SK-N-SH (cell line): ENCODE data around the gene NME2. TPM values are rescaled to one million over a fixed set of nuclear protein-coding genes. Genes with fewer than 3 reads are reported as not detected.

Experiments used
- CTCF ChIA-PET: fragments of 300-600, 350-600 bp; formaldehyde crosslinking; extraction: SDS; loops from one replicate; lab custom pipeline; 2021; lab: Yijun Ruan, JAX
- POLR2A ChIA-PET: fragments of 350-600 bp; sonication (Branson Sonifier 250); formaldehyde crosslinking; extraction: SDS; loops from one replicate; lab custom pipeline; 2020; ENCODE audit warnings: antibody characterized with exemption, inconsistent platforms; lab: Yijun Ruan, JAX
- DNase-seq: peaks from one replicate; pipeline ENCODE4 v3.0.0; 2012
- H2AFZ ChIP-seq: fragments of 200-600 bp; sonication (generic); 2 replicates; pipeline ENCODE4 v1.8.1; 2016; ENCODE audit warnings: antibody characterized with exemption, mild to moderate bottlenecking, low read depth
- H3F3A ChIP-seq: fragments of 200-600 bp; sonication (generic); replicated peaks from 2 replicates; pipeline ENCODE3; 2016; ENCODE audit warnings: antibody characterized with exemption, mild to moderate bottlenecking; ENCODE audit not compliant: insufficient read depth
- H3K27ac ChIP-seq, 2 experiments: fragments of 200-500 bp in 1 of 2; fragments of 200-600 bp in 1 of 2; sonication (Bioruptor generic) in 1 of 2; sonication (generic), shearing (Covaris generic) in 1 of 2; 2 replicates each; pipeline versions ENCODE4 v1.5.1 to v1.6.1; 2014 to 2016; ENCODE audit warnings: low read depth in 2 of 2, inconsistent platforms in 1 of 2, low read length in 1 of 2, mild to moderate bottlenecking in 1 of 2, mixed read lengths in 1 of 2
- H3K27me3 ChIP-seq: fragments of 200-600 bp; sonication (generic), shearing (Covaris generic); 2 replicates; pipeline ENCODE4 v1.6.1; 2016; ENCODE audit warnings: mixed run types; ENCODE audit not compliant: insufficient read depth
- H3K36me3 ChIP-seq, 2 experiments: fragments of 200-500 bp in 1 of 2; fragments of 200-600 bp in 1 of 2; sonication (Bioruptor generic) in 1 of 2; sonication (generic) in 1 of 2; replicated peaks in 1 of 2; 2 replicates each; pipeline versions ENCODE3 to v1.5.1; 2014 to 2016; ENCODE audit warnings: low read length in 1 of 2, mild to moderate bottlenecking in 1 of 2; ENCODE audit not compliant: insufficient read depth in 2 of 2, control insufficient read depth in 1 of 2
- H3K4me1 ChIP-seq, 2 experiments: fragments of 200-500 bp in 1 of 2; fragments of 200-600 bp in 1 of 2; sonication (Bioruptor generic) in 1 of 2; sonication (generic), shearing (Covaris generic) in 1 of 2; 2 replicates each; pipeline versions ENCODE4 v1.5.1 to v1.6.1; 2014 to 2016; ENCODE audit warnings: low read depth in 1 of 2, low read length in 1 of 2, mixed run types in 1 of 2; ENCODE audit not compliant: insufficient read depth in 2 of 2, control insufficient read depth in 1 of 2
- H3K4me2 ChIP-seq: fragments of 200-600 bp; sonication (generic), shearing (Covaris generic); 2 replicates; pipeline ENCODE4 v1.6.1; 2017; ENCODE audit warnings: mixed run types
- H3K4me3 ChIP-seq, 2 experiments: fragments of 200-500 bp in 1 of 2; fragments of 200-600 bp in 1 of 2; sonication (Bioruptor generic) in 1 of 2; sonication (generic), shearing (Covaris generic) in 1 of 2; 2 replicates each; pipeline versions ENCODE4 v1.5.1 to v1.8.1; 2014 to 2016; ENCODE audit warnings: low read depth in 2 of 2, inconsistent platforms in 1 of 2, low read length in 1 of 2, mild to moderate bottlenecking in 1 of 2, mixed read lengths in 1 of 2, moderate library complexity in 1 of 2
- H3K79me2 ChIP-seq: fragments of 200-600 bp; sonication (generic); 2 replicates; pipeline ENCODE4 v1.8.1; 2017; ENCODE audit warnings: mild to moderate bottlenecking; ENCODE audit not compliant: insufficient read depth
- H3K9ac ChIP-seq: fragments of 200-600 bp; sonication (generic); 2 replicates; pipeline ENCODE4 v1.6.1; 2017; ENCODE audit warnings: mixed run types
- H3K9me2 ChIP-seq: fragments of 200-600 bp; sonication (generic); 2 replicates; pipeline ENCODE4 v1.6.1; 2017; ENCODE audit warnings: mixed run types
- H3K9me3 ChIP-seq: fragments of 200-600 bp; sonication (generic); 2 replicates; pipeline ENCODE4 v1.6.1; 2017; ENCODE audit warnings: mixed run types, mild to moderate bottlenecking, moderate library complexity
- H4K20me1 ChIP-seq: fragments of 200-600 bp; sonication (generic); 2 replicates; pipeline ENCODE4 v1.6.1; 2017; ENCODE audit warnings: mild to moderate bottlenecking, mixed run types; ENCODE audit not compliant: insufficient read depth
- CHD2 ChIP-seq: fragments of 150-350 bp; IDR thresholded peaks from 2 replicates; pipeline ENCODE4 v1.6.1; 2018; ENCODE audit warnings: low read length; ENCODE audit not compliant: partially characterized antibody
- CTCF ChIP-seq: fragments of 200-600 bp; sonication (generic); IDR thresholded peaks from 2 replicates; pipeline ENCODE4 v1.6.1; 2017; ENCODE audit warnings: antibody characterized with exemption, mild to moderate bottlenecking, moderate library complexity
- ELF1 ChIP-seq: IDR thresholded peaks from 2 replicates; pipeline ENCODE4 v1.4.0; 2012
- FOXJ3 ChIP-seq: sonication (generic); formaldehyde crosslinking; IDR thresholded peaks from 2 replicates; pipeline ENCODE4 v1.5.1; 2020; ENCODE audit warnings: mild to moderate bottlenecking, missing genetic modification reagents
- FOXM1 ChIP-seq: IDR thresholded peaks from 2 replicates; pipeline ENCODE4 v1.4.0; 2012; ENCODE audit warnings: low read depth, mild to moderate bottlenecking
- GATA2 ChIP-seq: sonication (generic); formaldehyde crosslinking; IDR thresholded peaks from 2 replicates; pipeline ENCODE4 v1.5.0; 2020; ENCODE audit warnings: mild to moderate bottlenecking, missing genetic modification reagents
- IRF3 ChIP-seq: fragments of 150-350 bp; IDR thresholded peaks from 2 replicates; pipeline ENCODE4 v1.6.1; 2016; ENCODE audit warnings: mild to moderate bottlenecking, low read depth, low read length
- MAX ChIP-seq: IDR thresholded peaks from 2 replicates; pipeline ENCODE4 v1.4.0; 2012; ENCODE audit warnings: low read depth
- NFIC ChIP-seq: IDR thresholded peaks from 2 replicates; pipeline ENCODE4 v1.4.0; 2012; ENCODE audit warnings: borderline replicate concordance
- PBX3 ChIP-seq: IDR thresholded peaks from 2 replicates; pipeline ENCODE4; 2012
- POLR2AphosphoS5 ChIP-seq: IDR thresholded peaks from 2 replicates; pipeline ENCODE4 v1.6.1; 2012; ENCODE audit warnings: low read depth, low read length
- RAD21 ChIP-seq: IDR thresholded peaks from 2 replicates; pipeline ENCODE4 v1.6.1; 2012; ENCODE audit warnings: mild to moderate bottlenecking, low read length
- REST ChIP-seq: IDR thresholded peaks from 2 replicates; pipeline ENCODE4 v1.6.1; 2012; ENCODE audit warnings: mild to moderate bottlenecking, low read depth, low read length, moderate library complexity
- SMC3 ChIP-seq: IDR thresholded peaks from 2 replicates; pipeline ENCODE4 v1.6.1; 2012; ENCODE audit warnings: low read depth, low read length, improper control_type of control experiment
- USF1 ChIP-seq: IDR thresholded peaks from 2 replicates; pipeline ENCODE4 v1.4.0; 2012; ENCODE audit warnings: low read depth, borderline replicate concordance
- USF2 ChIP-seq: fragments of 150-350 bp; IDR thresholded peaks from 2 replicates; pipeline ENCODE4 v1.6.1; 2017; ENCODE audit warnings: antibody characterized with exemption, low read length, low read depth, borderline replicate concordance
- YY1 ChIP-seq: IDR thresholded peaks from 2 replicates; pipeline ENCODE4 v1.4.0; 2012; ENCODE audit warnings: low read depth, mild to moderate bottlenecking
- ZBTB33 ChIP-seq: IDR thresholded peaks from 2 replicates; pipeline ENCODE4 v1.4.0; 2012; ENCODE audit warnings: low read depth, borderline replicate concordance
- WGBS: methylation state at CpG from one replicate; pipeline ENCODE4 v1.1.6; 2017; ENCODE audit warnings: low lambda C conversion rate; 5-methylcytosine and 5-hydroxymethylcytosine counted together
- polyA plus RNA-seq, 3 experiments: library from polyadenylated mRNA; depleted of rRNA; stranded (reverse); fragments of >200 nt; gene quantifications; 2 replicates each; pipeline ENCODE4 v1.2.3, GENCODE V29; 2012

Gene NME2
- polyA plus RNA-seq, 1 of the 3 experiments (the other 2 are of a cell fraction), result 1,446 TPM

GRCh38 chr17:51153210-51154072 lies 12.8 kb upstream of the NME2 start, which contains the start of gene NME1:
Gene NME1 (plus strand): TSS chr17:51153559. CDS start chr17:51155655, 2,096 bp downstream.
- ChIA-PET CTCF (interaction anchor here (0.5 to 4.9 kb wide), 69 partner anchors 11 to 607 kb away, joined by 3 to 115 read pairs (median 5); partner anchors contain the start of genes NME2, SPAG9 and TOB1), POLR2A (interaction anchor here (0.6 to 2.3 kb wide), 11 partner anchors 12 to 287 kb away, joined by 3 to 19 read pairs (median 5); partner anchors contain the start of genes NME2, SPAG9, TOB1 and UTP18)
- Histone ChIP-seq H3K4me1 (peaks cover 9 to 11% of the 10 kb centered on the region in 2 experiments; a peak in 3 of 4 replicates), H3K4me2 (peak within 1 kb of the TSS; percentile 82), H2AFZ (peak within 1 kb of the TSS; percentile 89), H3K4me3 (peak within 1 kb of the TSS; percentile 69 to 72), H3K36me3 (peaks cover 19 to 28% of the 10 kb centered on the region in 2 experiments), H3K27ac (peak within 1 kb of the TSS; percentile 81 to 94), H3K9me3 (no peaks in the 10 kb centered on the region), H3F3A (no peaks in the 10 kb centered on the region), H3K9ac (peak within 1 kb of the TSS; percentile 77), H3K79me2 (peaks cover 50% of the 10 kb centered on the region), H4K20me1 (no peaks in the 10 kb centered on the region), H3K27me3 (no peaks in the 10 kb centered on the region), H3K9me2 (no peaks in the 10 kb centered on the region)
- peak; percentile 96 for DNase-seq
- WGBS, result 1% methylated on average over 60 of the region's 60 CpGs
- TF ChIP-seq USF2 (peak; percentile 55; the same call in 1 of the 2 replicates), NFIC (no peak), IRF3 (peak; percentile 61), REST (peak; percentile 83), CTCF (peak; percentile 99), POLR2AphosphoS5 (peak; percentile 92), USF1 (peak; percentile 94), PBX3 (peak; percentile 58; the same call in 1 of the 2 replicates), ZBTB33 (no peak), FOXJ3 (peak; percentile 93), YY1 (peak; percentile 83), RAD21 (peak; percentile 98), SMC3 (peak; percentile 96), ELF1 (peak; percentile 88), MAX (peak; percentile 100), GATA2 (CRISPR knock-in tag) (no peak), FOXM1 (no peak), CHD2 (peak; percentile 97)
